Astrocyte (in vitro differentiated cells and primary cell): ENCODE results near the gene DCUN1D3. TPM values are rescaled to one million over a fixed set of nuclear protein-coding genes. Genes with fewer than 3 reads are reported as not detected.

Experiments used
- DNase-seq: peaks from one replicate; pipeline ENCODE4 v3.0.0-alpha.2; 2010; ENCODE audit warnings: low read depth
- FAIRE-seq: peaks from 2 replicates; lab custom pipeline; 2011; peaks lifted over from hg19 to GRCh38; lab: Jason Lieb, UNC
- H2AFZ ChIP-seq: 2 replicates; pipeline ENCODE4 v1.6.0; 2012; ENCODE audit warnings: low read depth, low read length, inconsistent platforms
- H3K27ac ChIP-seq: 2 replicates; pipeline ENCODE4 v1.5.1; 2011; ENCODE audit warnings: low read depth, low read length, inconsistent platforms
- H3K27me3 ChIP-seq: 2 replicates; pipeline ENCODE4 v1.6.0; 2011; ENCODE audit warnings: low read length, inconsistent platforms; ENCODE audit not compliant: insufficient read depth
- H3K36me3 ChIP-seq: 2 replicates; pipeline ENCODE4 v1.5.1; 2011; ENCODE audit warnings: low read length, inconsistent platforms; ENCODE audit not compliant: insufficient read depth
- H3K4me1 ChIP-seq: 2 replicates; pipeline ENCODE4 v1.5.1; 2011; ENCODE audit warnings: low read length, inconsistent platforms; ENCODE audit not compliant: insufficient read depth
- H3K4me2 ChIP-seq: 2 replicates; pipeline ENCODE4 v1.6.0; 2012; ENCODE audit warnings: low read length, inconsistent platforms
- H3K4me3 ChIP-seq: 2 replicates; pipeline ENCODE4 v1.5.1; 2011; ENCODE audit warnings: low read depth, mild to moderate bottlenecking, low read length, inconsistent platforms; ENCODE audit not compliant: insufficient read depth
- H3K79me2 ChIP-seq: 2 replicates; pipeline ENCODE4 v1.6.0; 2012; ENCODE audit warnings: mild to moderate bottlenecking, low read length, inconsistent platforms; ENCODE audit not compliant: insufficient read depth
- H3K9ac ChIP-seq: 2 replicates; pipeline ENCODE4 v1.6.0; 2012; ENCODE audit warnings: mild to moderate bottlenecking, low read length, inconsistent platforms
- H3K9me3 ChIP-seq: 2 replicates; pipeline ENCODE4 v1.5.1; 2012; ENCODE audit warnings: low read depth, mild to moderate bottlenecking, low read length, inconsistent platforms; ENCODE audit not compliant: insufficient read depth
- H4K20me1 ChIP-seq: 2 replicates; pipeline ENCODE4 v1.6.0; 2012; ENCODE audit warnings: low read length, inconsistent platforms; ENCODE audit not compliant: insufficient read depth
- H3K27ac Mint-ChIP-seq: one replicate; pipeline ENCODE4 v1.8.0; 2021; ENCODE audit warnings: mild to moderate bottlenecking, mixed read lengths; ENCODE audit not compliant: unreplicated experiment
- H3K27me3 Mint-ChIP-seq: one replicate; pipeline ENCODE4 v1.8.0; 2021; ENCODE audit warnings: low read depth, mixed read lengths; ENCODE audit not compliant: unreplicated experiment
- H3K36me3 Mint-ChIP-seq: one replicate; pipeline ENCODE4 v1.8.0; 2021; ENCODE audit warnings: low read depth, mixed read lengths; ENCODE audit not compliant: unreplicated experiment
- H3K4me1 Mint-ChIP-seq: one replicate; pipeline ENCODE4 v1.8.0; 2021; ENCODE audit warnings: low read depth, mixed read lengths; ENCODE audit not compliant: unreplicated experiment
- H3K4me3 Mint-ChIP-seq: one replicate; pipeline ENCODE4 v1.8.0; 2021; ENCODE audit warnings: mild to moderate bottlenecking, moderate library complexity, mixed read lengths; ENCODE audit not compliant: unreplicated experiment
- H3K9me3 Mint-ChIP-seq: one replicate; pipeline ENCODE4 v1.8.0; 2021; ENCODE audit warnings: mild to moderate bottlenecking, mixed read lengths; ENCODE audit not compliant: unreplicated experiment
- CTCF ChIP-seq: IDR thresholded peaks from 2 replicates; pipeline ENCODE4 v1.5.1; 2011; ENCODE audit warnings: low read depth, mild to moderate bottlenecking, inconsistent platforms, low read length, moderate library complexity; ENCODE audit not compliant: insufficient read depth
- EZH2 ChIP-seq: IDR thresholded peaks from 2 replicates; pipeline ENCODE4 v1.6.1; 2012; ENCODE audit warnings: mild to moderate bottlenecking, low read length, inconsistent platforms; ENCODE audit not compliant: insufficient read depth
- total RNA-seq: library from RNA; stranded (reverse); gene quantifications from 2 replicates; pipeline ENCODE4 v1.2.1, GENCODE V29; 2021

DCUN1D3 gene
- total RNA-seq, 1 donor from 2014 or later = 34.0 TPM

- no peaks in the 10 kb centered on the region for H3K36me3 Mint-ChIP-seq
- H3K4me3 Mint-ChIP-seq = no peak overlapping the region
Measured at GRCh38 chr16:20881503-20881878, 18.7 kb downstream of the DCUN1D3 start.

DNA sequence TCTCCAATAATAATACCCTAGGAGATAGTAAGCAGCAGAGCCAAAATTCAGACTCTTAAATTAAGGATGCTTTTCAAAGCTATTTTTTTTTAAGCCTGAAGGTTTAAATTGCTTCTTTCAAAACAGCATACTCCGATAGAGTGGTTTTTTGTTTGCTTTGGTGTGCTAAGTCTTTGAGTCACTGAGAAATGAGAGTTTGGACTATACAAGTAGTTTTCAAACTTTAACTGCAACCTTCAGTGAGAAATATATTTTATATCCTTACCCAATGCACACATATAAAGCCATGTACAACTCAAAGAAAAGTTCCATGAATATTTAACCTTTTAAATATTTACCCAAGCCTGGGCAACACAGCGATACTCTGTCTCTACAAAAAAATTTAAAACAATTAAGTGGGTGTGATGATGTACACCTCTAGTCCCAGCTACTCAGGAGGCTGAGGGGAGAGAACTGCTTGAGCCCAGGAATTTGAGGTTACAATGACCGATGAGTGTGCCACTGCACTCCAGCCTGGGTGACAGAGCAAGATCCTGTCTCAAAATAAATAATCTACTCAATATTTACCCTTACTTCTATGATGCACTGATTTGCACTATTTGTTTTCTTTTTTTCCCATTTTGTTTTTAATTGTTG, 19.2 kb downstream of the DCUN1D3 start:
- no peaks in the 10 kb centered on the region for H3K9me3 Mint-ChIP-seq
- peaks cover 2% of the 10 kb centered on the region for H3K36me3 ChIP-seq
- peaks cover 19% of the 10 kb centered on the region for H3K4me1 ChIP-seq
- H4K20me1 ChIP-seq = peaks cover 91% of the 10 kb centered on the region
- no peak overlapping the region for H3K9ac ChIP-seq
- no peaks in the 10 kb centered on the region for H3K9me3 ChIP-seq
- H3K27ac Mint-ChIP-seq = no peak overlapping the region
- peaks cover 35% of the 10 kb centered on the region for H3K4me1 Mint-ChIP-seq
- H3K79me2 ChIP-seq = peaks cover 86% of the 10 kb centered on the region
- no peak overlapping the region for H2AFZ ChIP-seq
- TF ChIP-seq EZH2 (no peak), CTCF (no peak)
- no peaks in the 10 kb centered on the region for H3K27me3 Mint-ChIP-seq
- no peak overlapping the region for H3K4me3 Mint-ChIP-seq
- no peak for DNase-seq
- H3K27ac ChIP-seq = no peak overlapping the region
- no peak overlapping the region for H3K4me2 ChIP-seq
- no peak for FAIRE-seq
- H3K36me3 Mint-ChIP-seq = no peaks in the 10 kb centered on the region
- H3K27me3 ChIP-seq = no peaks in the 10 kb centered on the region
- H3K4me3 ChIP-seq = no peak overlapping the region

More at GRCh38 chr16:20881503-20881878, 18.7 kb downstream of the DCUN1D3 start:
- no peak overlapping the region for H3K9ac ChIP-seq
- peaks cover 19% of the 10 kb centered on the region for H3K4me1 ChIP-seq
- no peaks in the 10 kb centered on the region for H3K9me3 Mint-ChIP-seq
- H3K4me2 ChIP-seq = no peak overlapping the region
- no peak for FAIRE-seq
- H3K4me1 Mint-ChIP-seq = peaks cover 35% of the 10 kb centered on the region
- H3K4me3 ChIP-seq = no peak overlapping the region
- H2AFZ ChIP-seq = no peak overlapping the region
- peaks cover 2% of the 10 kb centered on the region for H3K36me3 ChIP-seq
- no peak for DNase-seq
- H4K20me1 ChIP-seq = peaks cover 93% of the 10 kb centered on the region
- H3K9me3 ChIP-seq = no peaks in the 10 kb centered on the region
- no peak overlapping the region for H3K27ac Mint-ChIP-seq
- H3K27ac ChIP-seq = no peak overlapping the region
- H3K27me3 Mint-ChIP-seq = no peaks in the 10 kb centered on the region
- TF ChIP-seq EZH2 = no peak
- no peak for TF ChIP-seq CTCF
- H3K27me3 ChIP-seq = no peaks in the 10 kb centered on the region
- H3K79me2 ChIP-seq = peaks cover 86% of the 10 kb centered on the region
